ENCODE results near the gene HDAC2.
"Not testable (repeated sequence)": the region's sequence is repeated elsewhere in the genome, so short reads cannot be mapped to it uniquely, and the experiment has no call there.

The HDAC2 gene

GRCh38 chr6:113934101-113934500 lies 36.8 kb downstream of the HDAC2 start:
- Histone ChIP-seq H3K36me3 (ENCODE audit: insufficient read depth, low read length) (peaks cover 5% of the 10 kb centered on the region), H3K27ac (ENCODE audit: low read depth, low read length) (no peak overlapping the region), H3K9me3 (ENCODE audit: low read length) (no peaks in the 10 kb centered on the region)

GRCh38 chr6:113931907-113932306 lies 39.0 kb downstream of the HDAC2 start:
- H3K4me1 ChIP-seq (ENCODE audit: insufficient read depth, low read length); H3K4me3 ChIP-seq (ENCODE audit: low read depth in 1 of 2, low read length in 2 of 2); H3K36me3 ChIP-seq (ENCODE audit: insufficient read depth, low read length); H3K27me3 ChIP-seq (ENCODE audit: control insufficient read depth in 1 of 2, insufficient read depth in 2 of 2, low read length in 2 of 2); H3K9me3 ChIP-seq (ENCODE audit: low read length); H3K27ac ChIP-seq (ENCODE audit: low read depth, low read length); H3K9ac ChIP-seq (ENCODE audit: low read length): not testable (repeated sequence)

More at GRCh38 chr6:113934101-113934500, 36.8 kb downstream of the HDAC2 start:
- H3K9ac ChIP-seq (ENCODE audit: low read length), result no peak overlapping the region
- no peak overlapping the region for H3K4me3 ChIP-seq (ENCODE audit: low read depth in 1 of 2, low read length in 2 of 2)
- H3K4me1 ChIP-seq (ENCODE audit: insufficient read depth, low read length), result no peaks in the 10 kb centered on the region
- no peaks in the 10 kb centered on the region for H3K27me3 ChIP-seq (ENCODE audit: control insufficient read depth in 1 of 2, insufficient read depth in 2 of 2, low read length in 2 of 2)

GRCh38 chr6:113930183-113930582 lies 40.8 kb downstream of the HDAC2 start:
- Histone ChIP-seq H3K4me1 (ENCODE audit: insufficient read depth, low read length) (no peaks in the 10 kb centered on the region), H3K27me3 (ENCODE audit: control insufficient read depth in 1 of 2, insufficient read depth in 2 of 2, low read length in 2 of 2) (no peaks in the 10 kb centered on the region), H3K27ac (ENCODE audit: low read depth, low read length) (no peak overlapping the region), H3K36me3 (ENCODE audit: insufficient read depth, low read length) (no peaks in the 10 kb centered on the region), H3K9me3 (ENCODE audit: low read length) (no peaks in the 10 kb centered on the region), H3K4me3 (ENCODE audit: low read depth in 1 of 2, low read length in 2 of 2) (no peak overlapping the region), H3K9ac (ENCODE audit: low read length) (no peak overlapping the region)

GRCh38 chr6:113927001-113927400 lies 43.9 kb downstream of the HDAC2 start:
- Histone ChIP-seq H3K36me3 (ENCODE audit: insufficient read depth, low read length) (no peaks in the 10 kb centered on the region), H3K27me3 (ENCODE audit: control insufficient read depth in 1 of 2, insufficient read depth in 2 of 2, low read length in 2 of 2) (no peaks in the 10 kb centered on the region), H3K9me3 (ENCODE audit: low read length) (no peaks in the 10 kb centered on the region), H3K4me3 (ENCODE audit: low read depth in 1 of 2, low read length in 2 of 2) (no peak overlapping the region), H3K9ac (ENCODE audit: low read length) (no peak overlapping the region), H3K27ac (ENCODE audit: low read depth, low read length) (no peak overlapping the region), H3K4me1 (ENCODE audit: insufficient read depth, low read length) (peaks cover 8% of the 10 kb centered on the region)

- Histone ChIP-seq H3K27ac (ENCODE audit: low read depth, low read length) (no peak overlapping the region), H3K4me3 (ENCODE audit: low read depth in 1 of 2, low read length in 2 of 2) (no peak overlapping the region), H3K27me3 (ENCODE audit: control insufficient read depth in 1 of 2, insufficient read depth in 2 of 2, low read length in 2 of 2) (no peaks in the 10 kb centered on the region), H3K9me3 (ENCODE audit: low read length) (no peaks in the 10 kb centered on the region), H3K36me3 (ENCODE audit: insufficient read depth, low read length) (no peaks in the 10 kb centered on the region), H3K9ac (ENCODE audit: low read length) (no peak overlapping the region), H3K4me1 (ENCODE audit: insufficient read depth, low read length) (peaks cover 8% of the 10 kb centered on the region)
Observed at GRCh38 chr6:113925378-113925777, 45.6 kb downstream of the HDAC2 start.

- Histone ChIP-seq H3K4me3 (ENCODE audit: low read depth in 1 of 2, low read length in 2 of 2) (no peak overlapping the region), H3K36me3 (ENCODE audit: insufficient read depth, low read length) (no peaks in the 10 kb centered on the region), H3K27ac (ENCODE audit: low read depth, low read length) (no peak overlapping the region), H3K9ac (ENCODE audit: low read length) (no peak overlapping the region), H3K9me3 (ENCODE audit: low read length) (no peaks in the 10 kb centered on the region), H3K4me1 (ENCODE audit: insufficient read depth, low read length) (peaks cover 8% of the 10 kb centered on the region), H3K27me3 (ENCODE audit: control insufficient read depth in 1 of 2, insufficient read depth in 2 of 2, low read length in 2 of 2) (no peaks in the 10 kb centered on the region)
Observed at GRCh38 chr6:113924312-113924723, 46.6 kb downstream of the HDAC2 start.

GRCh38 chr6:113923526-113923925 lies 47.4 kb downstream of the HDAC2 start:
- Histone ChIP-seq H3K9me3 (ENCODE audit: low read length) (no peaks in the 10 kb centered on the region), H3K27me3 (ENCODE audit: control insufficient read depth in 1 of 2, insufficient read depth in 2 of 2, low read length in 2 of 2) (no peaks in the 10 kb centered on the region), H3K4me1 (ENCODE audit: insufficient read depth, low read length) (peaks cover 8% of the 10 kb centered on the region), H3K9ac (ENCODE audit: low read length) (no peak overlapping the region), H3K4me3 (ENCODE audit: low read depth in 1 of 2, low read length in 2 of 2) (no peak overlapping the region), H3K36me3 (ENCODE audit: insufficient read depth, low read length) (no peaks in the 10 kb centered on the region), H3K27ac (ENCODE audit: low read depth, low read length) (no peak overlapping the region)

GRCh38 chr6:113921299-113921904 lies 49.5 kb downstream of the HDAC2 start:
- Histone ChIP-seq H3K9ac (ENCODE audit: low read length) (no peak overlapping the region), H3K4me1 (ENCODE audit: insufficient read depth, low read length) (peaks cover 8% of the 10 kb centered on the region), H3K27ac (ENCODE audit: low read depth, low read length) (no peak overlapping the region), H3K4me3 (ENCODE audit: low read depth in 1 of 2, low read length in 2 of 2) (no peak overlapping the region), H3K27me3 (ENCODE audit: control insufficient read depth in 1 of 2, insufficient read depth in 2 of 2, low read length in 2 of 2) (no peaks in the 10 kb centered on the region), H3K36me3 (ENCODE audit: insufficient read depth, low read length) (no peaks in the 10 kb centered on the region), H3K9me3 (ENCODE audit: low read length) (no peaks in the 10 kb centered on the region)

GRCh38 chr6:113920663-113921267 lies 50.2 kb downstream of the HDAC2 start:
- no peaks in the 10 kb centered on the region for H3K27me3 ChIP-seq (ENCODE audit: control insufficient read depth in 1 of 2, insufficient read depth in 2 of 2, low read length in 2 of 2)
- no peak overlapping the region for H3K9ac ChIP-seq (ENCODE audit: low read length)
- H3K36me3 ChIP-seq (ENCODE audit: insufficient read depth, low read length), result no peaks in the 10 kb centered on the region
- H3K9me3 ChIP-seq (ENCODE audit: low read length), result no peaks in the 10 kb centered on the region
- no peak overlapping the region for H3K4me3 ChIP-seq (ENCODE audit: low read depth in 1 of 2, low read length in 2 of 2)
- no peak overlapping the region for H3K27ac ChIP-seq (ENCODE audit: low read depth, low read length)
- peaks cover 8% of the 10 kb centered on the region for H3K4me1 ChIP-seq (ENCODE audit: insufficient read depth, low read length)

GRCh38 chr6:113910285-113910684 lies 60.7 kb downstream of the HDAC2 start:
- H3K9me3 ChIP-seq (ENCODE audit: low read length); H3K27ac ChIP-seq (ENCODE audit: low read depth, low read length); H3K4me3 ChIP-seq (ENCODE audit: low read depth in 1 of 2, low read length in 2 of 2); H3K36me3 ChIP-seq (ENCODE audit: insufficient read depth, low read length); H3K9ac ChIP-seq (ENCODE audit: low read length); H3K4me1 ChIP-seq (ENCODE audit: insufficient read depth, low read length); H3K27me3 ChIP-seq (ENCODE audit: control insufficient read depth in 1 of 2, insufficient read depth in 2 of 2, low read length in 2 of 2): not testable (repeated sequence)

- no peaks in the 10 kb centered on the region for H3K27me3 ChIP-seq (ENCODE audit: control insufficient read depth in 1 of 2, insufficient read depth in 2 of 2, low read length in 2 of 2)
- H3K9me3 ChIP-seq (ENCODE audit: low read length), result no peaks in the 10 kb centered on the region
- H3K4me3 ChIP-seq (ENCODE audit: low read depth in 1 of 2, low read length in 2 of 2), result no peak overlapping the region
- peaks cover 5% of the 10 kb centered on the region for H3K4me1 ChIP-seq (ENCODE audit: insufficient read depth, low read length)
- no peak overlapping the region for H3K9ac ChIP-seq (ENCODE audit: low read length)
- H3K27ac ChIP-seq (ENCODE audit: low read depth, low read length), result no peak overlapping the region
- no peaks in the 10 kb centered on the region for H3K36me3 ChIP-seq (ENCODE audit: insufficient read depth, low read length)
Observed at GRCh38 chr6:113909224-113909856, 61.6 kb downstream of the HDAC2 start.

GRCh38 chr6:113908801-113909200 lies 62.1 kb downstream of the HDAC2 start:
- no peak overlapping the region for H3K27ac ChIP-seq (ENCODE audit: low read depth, low read length)
- H3K36me3 ChIP-seq (ENCODE audit: insufficient read depth, low read length), result no peaks in the 10 kb centered on the region
- H3K9ac ChIP-seq (ENCODE audit: low read length), result no peak overlapping the region
- no peaks in the 10 kb centered on the region for H3K27me3 ChIP-seq (ENCODE audit: control insufficient read depth in 1 of 2, insufficient read depth in 2 of 2, low read length in 2 of 2)
- peaks cover 9% of the 10 kb centered on the region for H3K4me1 ChIP-seq (ENCODE audit: insufficient read depth, low read length)
- no peaks in the 10 kb centered on the region for H3K9me3 ChIP-seq (ENCODE audit: low read length)
- H3K4me3 ChIP-seq (ENCODE audit: low read depth in 1 of 2, low read length in 2 of 2), result no peak overlapping the region

All from muscle layer of colon (tissue), 2 donors.